ENCODE measurements around the gene CLUH. TPM values are rescaled to one million over a fixed set of nuclear protein-coding genes. Genes with fewer than 3 reads are reported as not detected.
"Not testable (repeated sequence)": the region's sequence is repeated elsewhere in the genome, so short reads cannot be mapped to it uniquely, and the experiment has no call there.

The CLUH gene
- polyA plus RNA-seq, 1 donor (not counting 4 experiments of a cell fraction or from before 2014, with no cell fraction given), result 24.0 TPM

DNA sequence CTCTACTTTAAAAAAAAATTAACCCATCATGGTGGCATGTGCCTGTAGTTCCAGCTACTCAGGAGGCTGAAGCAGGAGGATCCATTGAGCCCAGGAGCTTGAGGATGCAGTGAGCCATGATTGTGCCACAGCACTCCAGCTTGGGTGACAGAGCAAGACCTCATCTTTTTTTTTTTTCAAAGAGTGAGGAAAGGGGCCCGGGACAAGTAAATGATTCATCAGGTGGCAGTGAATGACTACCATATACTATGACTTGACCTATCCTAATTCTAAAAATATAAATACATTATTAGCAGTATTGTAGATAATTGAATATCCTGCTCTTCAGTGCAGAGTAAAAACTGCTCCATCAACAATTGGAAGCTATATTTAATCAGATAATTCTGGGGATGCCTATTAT, 55.3 kb downstream of the CLUH start:
- FAIRE-seq, result no peak
- no peaks in the 10 kb centered on the region for H3K9me1 ChIP-seq (ENCODE audit: control insufficient read depth, extremely low read depth, insufficient read depth, low read length)
- H3K79me2 ChIP-seq (ENCODE audit: control insufficient read depth, insufficient read depth, low read length), result peaks cover 89% of the 10 kb centered on the region
- dilution Hi-C loops (cut with MboI; ENCODE audit: extremely low pct_ligation_motif_present, low sequenced_read_pairs), result no loop called here
- H3K4me3 ChIP-seq (ENCODE audit: control insufficient read depth in 2 of 3, extremely low read depth in 1 of 3, insufficient read depth in 2 of 3, low read depth in 1 of 3, low read length in 3 of 3), result no peak overlapping the region
- no peak for DNase-seq (ENCODE audit: low read depth, low spot score)
- H3K4me1 ChIP-seq (ENCODE audit: control insufficient read depth, extremely low read depth, insufficient read depth, low read length), result no peaks in the 10 kb centered on the region
- no peak overlapping the region for H3K27ac ChIP-seq (ENCODE audit: control insufficient read depth, insufficient read depth, low read length)
- no peak overlapping the region for H3K4me2 ChIP-seq (ENCODE audit: control insufficient read depth, extremely low read depth, insufficient read depth, low read depth, low read length)
- H4K20me1 ChIP-seq (ENCODE audit: control insufficient read depth, extremely low read depth, insufficient read depth, low read length), result peaks cover 11% of the 10 kb centered on the region
- H2AFZ ChIP-seq (ENCODE audit: control insufficient read depth, low read length), result no peak overlapping the region
- no peaks in the 10 kb centered on the region for H3K9me3 ChIP-seq (ENCODE audit: control insufficient read depth, low read depth, low read length)
- peaks cover 3 to 10% of the 10 kb centered on the region in 2 experiments for H3K36me3 ChIP-seq (ENCODE audit: control insufficient read depth in 2 of 2, extremely low read depth in 1 of 2, insufficient read depth in 2 of 2, low read length in 2 of 2)
- H3K9ac ChIP-seq (ENCODE audit: control insufficient read depth, extremely low read depth, insufficient read depth, low read length), result no peak overlapping the region
- TF ChIP-seq EZH2 (IDR thresholded peaks at IDR 0.05; ENCODE audit: low read length), result no peak
- TF ChIP-seq, protein P1, sequence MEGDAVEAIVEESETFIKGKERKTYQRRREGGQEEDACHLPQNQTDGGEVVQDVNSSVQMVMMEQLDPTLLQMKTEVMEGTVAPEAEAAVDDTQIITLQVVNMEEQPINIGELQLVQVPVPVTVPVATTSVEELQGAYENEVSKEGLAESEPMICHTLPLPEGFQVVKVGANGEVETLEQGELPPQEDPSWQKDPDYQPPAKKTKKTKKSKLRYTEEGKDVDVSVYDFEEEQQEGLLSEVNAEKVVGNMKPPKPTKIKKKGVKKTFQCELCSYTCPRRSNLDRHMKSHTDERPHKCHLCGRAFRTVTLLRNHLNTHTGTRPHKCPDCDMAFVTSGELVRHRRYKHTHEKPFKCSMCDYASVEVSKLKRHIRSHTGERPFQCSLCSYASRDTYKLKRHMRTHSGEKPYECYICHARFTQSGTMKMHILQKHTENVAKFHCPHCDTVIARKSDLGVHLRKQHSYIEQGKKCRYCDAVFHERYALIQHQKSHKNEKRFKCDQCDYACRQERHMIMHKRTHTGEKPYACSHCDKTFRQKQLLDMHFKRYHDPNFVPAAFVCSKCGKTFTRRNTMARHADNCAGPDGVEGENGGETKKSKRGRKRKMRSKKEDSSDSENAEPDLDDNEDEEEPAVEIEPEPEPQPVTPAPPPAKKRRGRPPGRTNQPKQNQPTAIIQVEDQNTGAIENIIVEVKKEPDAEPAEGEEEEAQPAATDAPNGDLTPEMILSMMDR (optimal IDR thresholded peaks at IDR 0.05 in 1 of 3, IDR thresholded peaks at IDR 0.05 in 1 of 3, conservative IDR thresholded peaks at IDR 0.05 in 1 of 3; ENCODE audit: extremely low read depth in 1 of 3, insufficient read depth in 2 of 3, low read length in 3 of 3), result no peak
- H3K27me3 ChIP-seq (ENCODE audit: control insufficient read depth, extremely low read depth, insufficient read depth, low read length), result no peaks in the 10 kb centered on the region

DNA sequence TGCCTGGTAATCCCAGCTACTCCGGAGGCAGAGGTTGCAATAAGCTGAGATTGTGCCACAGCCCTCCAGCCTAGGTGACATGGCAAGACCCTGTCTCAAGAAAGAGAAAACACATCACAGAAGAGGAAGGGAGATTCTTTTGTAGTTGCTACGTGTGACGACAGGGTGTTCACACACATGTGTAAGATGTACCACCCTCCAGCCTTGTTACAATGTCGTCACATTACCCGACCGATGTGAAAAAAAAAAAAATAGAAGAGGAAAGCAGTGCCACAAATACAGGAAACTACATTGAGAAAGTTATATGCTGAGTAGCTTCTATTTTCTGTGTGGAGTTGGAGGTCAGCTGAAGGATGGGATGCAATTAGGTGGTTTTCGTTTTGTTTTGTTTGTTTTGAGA, 56.0 kb downstream of the CLUH start:
- no peak for FAIRE-seq
- H3K9ac ChIP-seq (ENCODE audit: control insufficient read depth, extremely low read depth, insufficient read depth, low read length), result no peak overlapping the region
- H3K36me3 ChIP-seq (ENCODE audit: control insufficient read depth in 2 of 2, extremely low read depth in 1 of 2, insufficient read depth in 2 of 2, low read length in 2 of 2), result peaks cover 3 to 10% of the 10 kb centered on the region in 2 experiments
- H3K79me2 ChIP-seq (ENCODE audit: control insufficient read depth, insufficient read depth, low read length), result peaks cover 85% of the 10 kb centered on the region
- H3K4me1 ChIP-seq (ENCODE audit: control insufficient read depth, extremely low read depth, insufficient read depth, low read length), result peaks cover 5% of the 10 kb centered on the region
- H2AFZ ChIP-seq (ENCODE audit: control insufficient read depth, low read length), result no peak overlapping the region
- no peak overlapping the region for H3K4me2 ChIP-seq (ENCODE audit: control insufficient read depth, extremely low read depth, insufficient read depth, low read depth, low read length)
- dilution Hi-C loops (cut with MboI; ENCODE audit: extremely low pct_ligation_motif_present, low sequenced_read_pairs), result no loop called here
- H4K20me1 ChIP-seq (ENCODE audit: control insufficient read depth, extremely low read depth, insufficient read depth, low read length), result peaks cover 16% of the 10 kb centered on the region
- H3K9me1 ChIP-seq (ENCODE audit: control insufficient read depth, extremely low read depth, insufficient read depth, low read length), result no peaks in the 10 kb centered on the region
- no peak for DNase-seq (ENCODE audit: low read depth, low spot score)
- H3K9me3 ChIP-seq (ENCODE audit: control insufficient read depth, low read depth, low read length), result no peaks in the 10 kb centered on the region
- no peaks in the 10 kb centered on the region for H3K27me3 ChIP-seq (ENCODE audit: control insufficient read depth, extremely low read depth, insufficient read depth, low read length)
- no peak overlapping the region for H3K27ac ChIP-seq (ENCODE audit: control insufficient read depth, insufficient read depth, low read length)
- TF ChIP-seq, protein P1 (optimal IDR thresholded peaks at IDR 0.05 in 1 of 3, IDR thresholded peaks at IDR 0.05 in 1 of 3, conservative IDR thresholded peaks at IDR 0.05 in 1 of 3; ENCODE audit: extremely low read depth in 1 of 3, insufficient read depth in 2 of 3, low read length in 3 of 3), result no peak
- no peak for TF ChIP-seq EZH2 (IDR thresholded peaks at IDR 0.05; ENCODE audit: low read length)
- no peak overlapping the region for H3K4me3 ChIP-seq (ENCODE audit: control insufficient read depth in 2 of 3, extremely low read depth in 1 of 3, insufficient read depth in 2 of 3, low read depth in 1 of 3, low read length in 3 of 3)

DNA sequence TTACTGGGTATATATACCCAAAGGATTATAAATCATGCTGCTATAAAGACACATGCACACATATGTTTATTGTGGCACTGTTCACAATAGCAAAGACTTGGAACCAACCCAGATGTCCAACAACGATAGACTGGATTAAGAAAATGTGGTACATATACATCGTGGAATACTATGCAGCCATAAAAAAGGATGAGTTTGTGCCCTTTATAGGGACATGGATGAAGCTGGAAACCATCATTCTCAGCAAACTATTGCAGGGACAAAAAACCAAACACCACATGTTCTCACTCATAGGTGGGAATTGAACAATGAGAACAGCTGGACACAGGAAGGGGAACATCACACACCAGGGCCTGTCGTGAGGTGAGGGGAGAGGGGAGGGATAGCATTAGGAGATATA, 58.7 kb downstream of the CLUH start:
- H3K27me3 ChIP-seq (ENCODE audit: control insufficient read depth, extremely low read depth, insufficient read depth, low read length); H2AFZ ChIP-seq (ENCODE audit: control insufficient read depth, low read length); H3K4me1 ChIP-seq (ENCODE audit: control insufficient read depth, extremely low read depth, insufficient read depth, low read length); H3K9me1 ChIP-seq (ENCODE audit: control insufficient read depth, extremely low read depth, insufficient read depth, low read length); H3K9me3 ChIP-seq (ENCODE audit: control insufficient read depth, low read depth, low read length); DNase-seq (ENCODE audit: low read depth, low spot score); H3K4me3 ChIP-seq (ENCODE audit: control insufficient read depth in 2 of 3, extremely low read depth in 1 of 3, insufficient read depth in 2 of 3, low read depth in 1 of 3, low read length in 3 of 3); H3K9ac ChIP-seq (ENCODE audit: control insufficient read depth, extremely low read depth, insufficient read depth, low read length); H3K4me2 ChIP-seq (ENCODE audit: control insufficient read depth, extremely low read depth, insufficient read depth, low read depth, low read length); FAIRE-seq; H3K27ac ChIP-seq (ENCODE audit: control insufficient read depth, insufficient read depth, low read length); dilution Hi-C loops (cut with MboI; ENCODE audit: extremely low pct_ligation_motif_present, low sequenced_read_pairs): not testable (repeated sequence)
- Histone ChIP-seq H4K20me1 (ENCODE audit: control insufficient read depth, extremely low read depth, insufficient read depth, low read length) (peaks cover 20% of the 10 kb centered on the region), H3K79me2 (ENCODE audit: control insufficient read depth, insufficient read depth, low read length) (peaks cover 75% of the 10 kb centered on the region), H3K36me3 (ENCODE audit: control insufficient read depth in 2 of 2, extremely low read depth in 1 of 2, insufficient read depth in 2 of 2, low read length in 2 of 2) (peaks cover 3 to 13% of the 10 kb centered on the region in 2 experiments)

All from keratinocyte (primary cell).